Measurements from ENCODE around the gene CENPQ.

The CENPQ gene

GRCh38 chr6:49506569-49507111 is 43.5 kb downstream of the CENPQ start:
- DNase-seq, result no peak

DNA sequence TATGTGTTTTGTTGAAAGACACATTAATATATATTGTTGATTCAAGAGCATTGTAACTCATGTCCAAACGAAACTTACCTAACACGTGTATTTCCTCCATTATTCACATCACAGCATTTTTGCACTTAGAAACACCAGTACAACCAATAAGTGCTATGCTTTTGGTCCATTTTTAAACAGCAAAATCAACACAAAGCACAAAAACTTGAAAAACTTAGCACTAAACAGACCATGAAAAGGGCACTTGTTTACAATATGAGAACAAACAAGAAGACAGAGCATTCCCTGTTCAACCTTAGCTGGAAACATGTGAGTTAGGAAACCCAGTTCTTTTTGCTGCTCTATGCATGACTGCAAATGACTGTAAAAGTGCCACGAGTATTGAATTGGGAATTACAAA is 46.2 kb downstream of the CENPQ start:
- DNase-seq, result no peak

DNA sequence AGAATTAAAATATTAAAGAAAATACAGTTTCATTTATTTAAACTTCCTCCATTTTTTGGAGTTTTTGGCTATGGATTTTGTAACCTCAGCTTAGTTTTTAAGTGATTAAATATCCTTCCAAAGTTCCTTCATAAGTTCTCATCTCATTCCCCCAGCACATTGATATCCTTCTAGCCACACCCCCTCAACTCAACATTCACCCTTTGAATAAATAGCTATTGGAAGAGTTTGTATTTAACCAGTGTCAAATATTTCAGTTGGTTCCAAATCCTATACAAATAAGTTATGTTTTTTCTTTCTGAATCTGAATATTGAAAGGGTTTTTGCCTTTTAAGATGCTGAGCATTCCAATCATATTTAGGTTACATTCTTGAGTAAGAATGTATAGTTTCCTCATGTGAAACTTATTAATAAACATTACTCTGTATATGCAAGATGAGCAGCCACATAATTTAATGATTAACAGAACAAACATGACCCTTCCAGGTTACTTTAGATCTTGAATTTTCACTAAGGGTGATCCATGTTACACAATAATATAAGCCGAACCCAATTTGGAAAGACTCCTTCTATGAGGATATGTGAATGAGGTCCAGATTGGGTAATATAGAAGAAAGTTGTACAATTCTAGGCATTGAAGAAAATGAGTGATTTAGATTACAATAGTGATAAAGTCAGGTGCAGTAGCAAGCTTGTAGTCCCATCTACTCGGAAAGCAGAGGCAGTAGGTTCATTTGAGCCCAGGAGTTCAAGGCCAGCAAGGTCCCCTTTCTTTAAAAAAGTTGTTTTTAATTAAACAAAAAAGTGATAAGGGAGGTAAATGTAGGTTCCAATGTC is 50.2 kb downstream of the CENPQ start:
- no peak for DNase-seq

DNA sequence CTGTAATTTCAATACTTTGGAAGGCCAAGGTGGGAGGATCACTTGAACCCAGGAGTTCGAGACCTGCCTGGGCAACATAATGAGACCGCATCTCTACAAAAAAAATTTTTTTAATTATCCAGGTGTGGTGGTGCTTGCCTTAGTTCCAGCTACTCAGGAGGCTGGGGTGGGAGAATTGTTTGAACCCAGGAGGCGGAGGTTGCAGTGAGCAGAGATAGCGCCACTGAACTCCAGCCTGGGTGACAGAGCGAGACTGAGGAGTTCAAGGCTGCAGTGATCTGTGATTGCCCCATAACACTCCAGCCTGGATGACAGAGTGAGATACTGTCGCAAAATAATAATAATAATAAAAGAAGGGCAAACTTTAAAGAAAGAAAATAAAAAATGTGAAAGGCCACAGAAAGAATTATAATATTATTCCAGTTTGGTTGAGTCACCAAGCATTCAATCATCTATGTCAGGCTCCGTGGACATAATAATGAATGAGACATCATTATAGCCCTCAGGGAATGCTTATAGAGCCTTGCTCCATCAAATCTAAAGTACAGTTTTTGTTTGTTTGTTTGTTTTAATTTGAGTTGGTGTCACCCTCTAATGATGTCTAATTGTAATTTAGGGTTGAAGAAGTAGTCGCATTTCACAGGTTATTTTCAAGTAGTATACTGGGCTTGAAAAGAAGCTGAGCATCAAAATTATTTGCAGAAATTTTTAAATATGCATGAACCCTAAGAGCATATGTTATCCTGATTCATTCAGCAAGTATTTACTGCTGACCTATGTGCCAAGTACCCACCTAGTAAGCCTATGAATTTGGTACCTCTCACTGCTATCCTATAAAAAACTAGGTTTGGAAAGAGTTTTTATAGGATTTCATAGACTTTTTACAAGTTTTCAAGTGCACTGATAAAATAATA is 51.7 kb downstream of the CENPQ start:
- no peak for DNase-seq

- no peak for DNase-seq
These were observed 52.4 kb downstream of the CENPQ start for GRCh38 chr6:49515485-49516146.

- no peak for DNase-seq
These were observed 53.0 kb downstream of the CENPQ start for GRCh38 chr6:49516147-49516505.

DNA sequence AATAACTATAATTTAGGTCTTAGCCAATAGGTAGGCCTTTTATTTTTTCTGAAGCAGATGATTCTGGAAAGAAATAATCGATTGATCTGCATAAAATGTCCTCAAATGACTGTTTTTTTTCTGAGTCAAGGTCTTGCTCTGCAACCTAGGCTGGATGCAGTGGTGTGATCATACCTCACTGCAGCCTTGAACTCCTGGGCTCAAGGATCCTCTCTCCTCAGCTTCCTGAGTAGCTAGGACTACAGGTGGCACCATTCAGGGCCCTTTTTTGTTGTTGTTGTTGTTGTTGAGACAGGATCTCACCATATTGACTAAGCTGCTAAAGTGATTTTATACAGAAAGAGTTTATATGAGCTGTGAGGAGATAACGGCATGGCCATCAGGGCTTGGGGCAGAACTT is 54.7 kb downstream of the CENPQ start:
- DNase-seq, result no peak

DNA sequence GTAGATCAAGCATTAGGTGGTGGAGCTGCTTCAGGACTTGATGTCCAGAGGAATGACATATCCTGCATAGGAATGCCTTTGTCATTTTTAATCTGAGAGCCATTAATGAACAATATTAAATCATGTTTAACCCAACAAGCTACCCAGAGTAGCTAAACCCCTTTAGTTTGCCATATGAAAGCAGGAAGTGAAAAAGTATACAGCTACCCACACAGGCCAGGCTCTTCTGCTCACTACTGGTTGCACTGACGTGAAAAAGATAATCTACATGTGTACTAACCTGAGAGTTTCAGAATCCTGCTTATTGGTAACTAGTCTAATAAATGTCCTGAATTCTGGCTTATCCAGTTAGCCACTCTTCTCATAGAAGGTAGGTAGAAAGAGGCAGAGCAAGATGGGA is 56.5 kb downstream of the CENPQ start:
- no peak for DNase-seq

DNA sequence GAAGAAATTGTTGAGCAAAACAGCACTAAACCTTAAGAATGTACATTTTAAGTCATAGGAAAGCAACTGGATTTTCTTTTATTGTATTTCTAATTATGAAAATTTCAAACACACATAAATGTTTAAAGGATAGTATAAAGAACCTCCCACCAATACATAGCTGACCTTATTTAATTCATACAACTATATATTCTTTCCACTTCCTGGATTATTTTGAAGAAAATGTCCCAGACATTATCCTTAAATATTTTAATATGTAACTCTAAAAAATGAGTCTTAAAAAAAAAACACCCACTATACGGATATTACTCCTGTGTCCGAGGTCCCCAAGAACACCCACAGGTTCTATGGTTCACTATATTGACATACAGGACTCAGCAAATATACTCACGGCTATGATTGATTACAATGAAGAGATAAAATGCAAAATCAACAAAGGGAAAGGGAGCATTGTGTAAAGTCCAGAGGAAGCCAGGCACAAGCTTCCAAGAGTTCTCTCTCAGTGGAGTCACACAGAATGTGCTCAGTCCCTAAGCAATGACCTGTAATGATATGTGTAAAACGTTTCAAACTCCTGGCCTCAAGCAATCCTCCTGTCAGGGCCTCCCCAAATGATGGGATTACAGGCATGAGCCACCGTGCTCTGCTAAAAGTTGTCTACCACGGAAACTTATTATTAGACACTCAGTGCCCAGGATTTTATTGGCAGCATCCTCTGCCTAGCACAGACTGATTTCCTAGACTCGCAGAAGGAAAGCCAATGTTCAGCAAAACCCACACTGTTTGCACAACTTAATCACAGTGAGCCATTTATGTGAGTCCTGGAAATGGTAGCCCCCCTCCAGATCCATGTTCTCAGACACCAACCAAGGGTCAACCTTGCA is 59.8 kb downstream of the CENPQ start:
- no peak for DNase-seq

- DNase-seq, result no peak
These were observed 60.7 kb downstream of the CENPQ start for GRCh38 chr6:49523901-49524300.

DNA sequence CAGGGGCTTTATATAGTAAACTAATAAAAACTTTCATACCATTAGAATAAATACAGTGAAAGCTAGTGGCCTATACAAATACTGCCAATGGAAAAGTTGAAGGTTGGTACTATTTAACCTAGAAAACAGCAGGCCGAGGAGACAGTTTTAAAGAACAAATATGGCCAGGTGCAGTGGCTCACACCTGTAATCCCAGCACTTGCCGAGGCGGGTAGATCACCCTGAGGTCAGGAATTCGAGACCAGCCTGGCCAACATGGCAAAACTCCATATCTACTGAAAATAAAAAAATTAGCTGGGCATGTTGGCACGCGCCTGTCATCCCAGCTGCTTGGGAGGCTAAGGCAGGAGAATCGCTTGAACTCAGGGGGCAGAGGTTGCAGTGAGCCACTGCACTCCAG is 61.4 kb downstream of the CENPQ start:
- no peak for DNase-seq

GRCh38 chr6:49526598-49526997 is 63.4 kb downstream of the CENPQ start:
- no peak for DNase-seq

GRCh38 chr6:49527320-49527719 is 64.2 kb downstream of the CENPQ start:
- DNase-seq, result no peak

- no peak for DNase-seq
These were observed 65.4 kb downstream of the CENPQ start for GRCh38 chr6:49528571-49528970.

DNA sequence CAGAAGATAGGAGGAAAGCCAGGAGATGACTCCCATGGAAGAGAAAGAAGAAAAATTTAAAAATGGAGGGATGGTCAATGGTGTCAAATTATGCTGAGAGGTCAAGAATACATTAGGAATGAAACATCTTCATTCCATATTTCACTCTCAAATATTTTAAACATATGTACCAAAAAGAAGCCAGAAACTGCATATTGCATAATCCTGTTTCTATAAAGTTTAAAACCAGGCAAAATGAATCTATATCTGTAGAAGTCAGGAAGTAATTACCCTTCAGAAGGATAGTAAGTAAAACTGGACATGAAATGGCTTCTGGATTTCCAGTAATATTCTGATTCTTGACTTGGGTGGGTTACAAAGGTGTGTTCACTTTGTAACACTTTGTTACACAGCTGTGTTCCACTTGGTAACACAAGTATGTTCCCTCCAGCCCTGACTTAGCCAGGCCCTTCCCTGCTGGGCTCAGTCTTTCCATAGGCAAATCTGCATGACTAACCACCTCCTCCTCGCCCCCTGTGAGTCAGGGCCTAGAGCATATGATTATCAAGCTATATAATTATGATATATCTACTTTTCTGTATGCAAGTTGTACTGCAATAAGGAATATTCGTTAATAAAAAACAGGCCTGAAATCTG is 67.1 kb downstream of the CENPQ start:
- DNase-seq, result no peak

- DNase-seq, result no peak
These were observed 68.8 kb downstream of the CENPQ start for GRCh38 chr6:49531774-49532569.

- DNase-seq, result no peak
These were observed 72.6 kb downstream of the CENPQ start for GRCh38 chr6:49535795-49536194.

DNA sequence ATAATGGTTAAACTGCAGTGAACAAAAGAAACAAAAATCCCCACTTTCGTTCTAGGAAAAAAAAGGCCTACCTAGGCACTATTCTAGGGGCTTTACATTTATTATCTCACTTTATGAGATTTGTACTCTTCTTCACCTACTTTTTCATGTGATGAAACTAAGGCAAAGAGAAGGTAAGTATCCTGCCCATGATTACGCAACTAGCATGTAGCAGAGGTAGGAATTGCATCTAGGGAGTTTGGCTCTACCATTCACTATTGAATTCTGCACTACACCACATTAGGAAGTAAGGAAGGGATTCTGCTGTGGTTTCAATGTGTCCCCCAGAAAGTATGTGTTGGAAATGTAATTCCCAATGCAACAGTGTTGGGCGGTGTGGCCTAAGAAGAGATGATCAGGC is 75.9 kb downstream of the CENPQ start:
- DNase-seq, result no peak

GRCh38 chr6:49540614-49541013 is 77.4 kb downstream of the CENPQ start:
- no peak for DNase-seq

DNA sequence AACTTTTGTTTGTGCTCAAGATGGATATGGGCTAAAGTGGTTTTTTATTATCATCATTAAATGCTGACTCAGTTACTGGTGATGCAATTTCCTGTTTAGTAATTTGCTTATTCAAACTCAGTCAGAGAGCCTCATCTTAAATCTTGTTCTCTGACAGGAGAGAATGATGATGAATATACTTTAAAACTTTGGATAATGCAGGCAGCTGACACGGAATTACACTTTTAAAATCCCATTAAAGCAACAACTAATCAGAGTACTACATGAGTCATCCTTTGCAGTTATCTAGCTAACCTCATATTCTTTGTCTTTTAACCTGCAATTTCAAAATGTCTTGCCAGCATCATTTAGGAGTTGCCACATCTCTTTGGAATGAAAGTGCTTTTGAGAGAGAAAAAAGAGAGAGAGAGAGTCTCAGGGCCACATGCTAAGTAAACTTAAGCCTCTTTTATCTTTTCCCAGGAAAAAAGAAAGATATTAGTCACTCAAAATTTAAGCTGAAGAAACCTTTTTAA is 78.1 kb downstream of the CENPQ start:
- DNase-seq, result no peak

- DNase-seq, result no peak
These were observed 78.8 kb downstream of the CENPQ start for GRCh38 chr6:49541936-49542335.

All from NCI-H524 treated with DMSO at 0.1 percent for 48 hours (cell line).